PC-3 (cell line): ENCODE data around the gene AP1AR.

Source experiments
- CTCF ChIP-seq: fragments of 300-600 bp; sonication (generic); conservative IDR thresholded peaks from 2 replicates; pipeline ENCODE4 v1.5.1; 2017; ENCODE audit warnings: antibody characterized with exemption, low read depth, mild to moderate bottlenecking, low read length
- EZH2 ChIP-seq: fragments of 300-600 bp; sonication (generic); IDR thresholded peaks from one replicate; pipeline ENCODE4 v1.6.1; 2017; ENCODE audit warnings: antibody characterized with exemption, mild to moderate bottlenecking, low read length; ENCODE audit not compliant: unreplicated experiment
- EZH2phosphoT487 ChIP-seq: fragments of 300-600 bp; sonication (generic); IDR thresholded peaks from 2 replicates; pipeline ENCODE4 v1.6.1; 2018; ENCODE audit warnings: mild to moderate bottlenecking, antibody characterized with exemption, low read length, borderline replicate concordance

- no peak for TF ChIP-seq CTCF
- TF ChIP-seq EZH2 = no peak
- no peak for TF ChIP-seq EZH2phosphoT487
Measured at GRCh38 chr4:112185740-112186670, 45.6 kb upstream of the AP1AR start.
